SU-DHL-6 (cell line): ENCODE data around the gene UMODL1.

Experiments
- H2AFZ ChIP-seq: fragments of 200-600 bp; sonication (generic); 2 replicates; pipeline ENCODE4 v1.6.1; 2014; ENCODE audit warnings: low read depth, mild to moderate bottlenecking, moderate library complexity, mixed read lengths, antibody characterized with exemption, low read length; ENCODE audit not compliant: severe bottlenecking
- H3F3A ChIP-seq: fragments of 200-600 bp; shearing (Covaris generic); 2 replicates; pipeline ENCODE4 v1.6.0; 2016; ENCODE audit warnings: antibody characterized with exemption, mild to moderate bottlenecking; ENCODE audit not compliant: insufficient read depth
- H3K27ac ChIP-seq: fragments of 200-600 bp; sonication (generic); 2 replicates; pipeline ENCODE4 v1.5.1; 2016; ENCODE audit warnings: low read depth, mild to moderate bottlenecking, low read length, moderate library complexity, mixed read lengths
- H3K27me3 ChIP-seq: fragments of 200-600 bp; sonication (generic), shearing (Covaris generic); 2 replicates; pipeline ENCODE4 v1.6.0; 2014; ENCODE audit warnings: mild to moderate bottlenecking, low read length
- H3K36me3 ChIP-seq: fragments of 200-600 bp; sonication (generic); 2 replicates; pipeline ENCODE4 v1.6.1; 2014; ENCODE audit warnings: mild to moderate bottlenecking, low read length, mixed read lengths
- H3K4me2 ChIP-seq: fragments of 300-600, 200-600 bp; shearing (Covaris generic), sonication (generic); 2 replicates; pipeline ENCODE4 v1.6.0; 2014; ENCODE audit warnings: low read length, low read depth, mild to moderate bottlenecking; ENCODE audit not compliant: poor library complexity, severe bottlenecking
- H3K4me3 ChIP-seq: fragments of 200-600 bp; sonication (generic); 2 replicates; pipeline ENCODE4 v1.5.1; 2014; ENCODE audit warnings: antibody characterized with exemption, low read length, mild to moderate bottlenecking, mixed read lengths; ENCODE audit not compliant: insufficient read depth, poor library complexity, severe bottlenecking
- H3K79me2 ChIP-seq: fragments of 200-600 bp; sonication (generic); 2 replicates; pipeline ENCODE4 v1.6.1; 2014; ENCODE audit warnings: mild to moderate bottlenecking, low read length, moderate library complexity; ENCODE audit not compliant: insufficient read depth
- H3K9ac ChIP-seq: fragments of 200-600 bp; sonication (generic); 2 replicates; pipeline ENCODE4 v1.7.0; 2014; ENCODE audit warnings: mild to moderate bottlenecking, low read length
- H3K9me2 ChIP-seq: fragments of 200-600 bp; sonication (generic); replicated peaks from 2 replicates; pipeline ENCODE4 v1.6.1; 2014; ENCODE audit warnings: low read length; ENCODE audit not compliant: insufficient read depth
- H3K9me3 ChIP-seq: fragments of 200-600 bp; sonication (generic); 2 replicates; pipeline ENCODE4 v1.6.1; 2014; ENCODE audit warnings: low read length, mixed read lengths; ENCODE audit not compliant: insufficient read depth
- H4K20me1 ChIP-seq: fragments of 200-600 bp; sonication (generic); 2 replicates; pipeline ENCODE4 v1.6.1; 2014; ENCODE audit warnings: low read depth, mild to moderate bottlenecking, antibody characterized with exemption, low read length, moderate library complexity, mixed read lengths
- CTCF ChIP-seq: fragments of 200-600 bp; sonication (generic); IDR thresholded peaks from one replicate; pipeline ENCODE4 v1.5.1; 2017; ENCODE audit warnings: antibody characterized with exemption, mild to moderate bottlenecking, low read length, moderate library complexity; ENCODE audit not compliant: insufficient read depth, poor library complexity, severe bottlenecking
- EZH2phosphoT487 ChIP-seq: fragments of 200-600 bp; sonication (generic), shearing (Covaris generic); conservative IDR thresholded peaks from 2 replicates; pipeline ENCODE4 v1.6.1; 2018; ENCODE audit warnings: mild to moderate bottlenecking, antibody characterized with exemption, low read length, moderate library complexity, mixed read lengths

Gene UMODL1

GRCh38 chr21:42030311-42030710 lies 40.8 kb upstream of the UMODL1 start:
- H3K79me2 ChIP-seq = no peaks in the 10 kb centered on the region
- no peak overlapping the region for H3K4me2 ChIP-seq
- TF ChIP-seq CTCF (no peak), EZH2phosphoT487 (no peak)
- no peak overlapping the region for H3K27ac ChIP-seq
- no peak overlapping the region for H3K4me3 ChIP-seq
- H3K9me2 ChIP-seq = no peaks in the 10 kb centered on the region
- H3K27me3 ChIP-seq = no peaks in the 10 kb centered on the region
- H3K9ac ChIP-seq = no peak overlapping the region
- H3K36me3 ChIP-seq = no peaks in the 10 kb centered on the region
- no peaks in the 10 kb centered on the region for H3K9me3 ChIP-seq
- no peaks in the 10 kb centered on the region for H3F3A ChIP-seq
- no peak overlapping the region for H2AFZ ChIP-seq
- H4K20me1 ChIP-seq = no peaks in the 10 kb centered on the region

DNA sequence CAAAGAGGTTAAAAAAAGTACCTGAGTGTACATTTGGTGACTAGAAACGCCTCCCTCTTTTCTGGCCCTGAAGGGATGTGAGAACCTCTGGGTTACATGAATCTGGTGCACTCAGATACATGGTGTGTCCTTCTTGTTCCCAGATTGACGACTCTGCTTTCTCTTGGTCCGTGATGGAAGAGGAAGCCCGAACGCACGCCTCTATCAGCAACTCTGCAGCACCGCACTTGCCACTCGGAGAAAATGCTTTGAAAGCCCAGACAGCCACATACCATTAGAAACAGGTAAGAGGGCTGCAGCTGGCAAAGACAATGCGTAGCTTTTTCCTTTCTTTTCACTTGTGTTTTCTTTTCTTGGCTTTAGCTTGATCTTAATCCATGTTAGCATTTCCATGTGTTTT lies 39.9 kb upstream of the UMODL1 start:
- no peak overlapping the region for H2AFZ ChIP-seq
- no peaks in the 10 kb centered on the region for H3K9me2 ChIP-seq
- H3K4me2 ChIP-seq = peak overlapping the region; percentile 15
- H3K36me3 ChIP-seq = no peaks in the 10 kb centered on the region
- H3K27me3 ChIP-seq = no peaks in the 10 kb centered on the region
- no peaks in the 10 kb centered on the region for H3K9me3 ChIP-seq
- H3K4me3 ChIP-seq = no peak overlapping the region
- TF ChIP-seq CTCF (no peak), EZH2phosphoT487 (no peak)
- no peaks in the 10 kb centered on the region for H3K79me2 ChIP-seq
- H3K9ac ChIP-seq = no peak overlapping the region
- no peaks in the 10 kb centered on the region for H3F3A ChIP-seq
- no peak overlapping the region for H3K27ac ChIP-seq
- no peaks in the 10 kb centered on the region for H4K20me1 ChIP-seq

DNA sequence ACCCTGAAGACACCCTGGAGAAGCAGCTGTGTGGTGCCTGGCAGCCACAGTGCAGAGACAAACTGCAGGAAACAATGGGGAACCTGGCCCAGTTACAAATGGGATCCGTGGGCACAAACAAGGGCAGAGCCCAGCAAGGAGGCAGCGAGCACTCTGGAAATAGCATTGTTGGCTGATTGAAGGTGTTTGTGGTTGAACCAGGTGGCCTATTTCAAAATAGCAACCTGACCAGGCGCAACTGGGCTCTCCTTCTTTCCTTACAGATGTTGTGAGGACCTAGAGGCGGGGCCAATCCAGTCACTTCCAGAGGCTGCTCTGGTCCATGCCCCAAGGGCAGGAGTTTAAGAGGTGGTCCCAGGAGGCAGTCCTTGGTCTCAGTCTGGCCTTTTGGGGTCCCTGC lies 39.3 kb upstream of the UMODL1 start:
- Histone ChIP-seq H3K27me3 (no peaks in the 10 kb centered on the region), H3K36me3 (no peaks in the 10 kb centered on the region), H3K27ac (no peak overlapping the region), H3K9me3 (no peaks in the 10 kb centered on the region), H2AFZ (no peak overlapping the region), H3K79me2 (no peaks in the 10 kb centered on the region), H3K9ac (no peak overlapping the region), H3K9me2 (no peaks in the 10 kb centered on the region), H3K4me3 (no peak overlapping the region), H3K4me2 (peak overlapping the region; percentile 15), H3F3A (no peaks in the 10 kb centered on the region), H4K20me1 (no peaks in the 10 kb centered on the region)
- no peak for TF ChIP-seq CTCF
- no peak for TF ChIP-seq EZH2phosphoT487
